Panc1 (cell line): Measurements from ENCODE around the gene SCYGR4. TPM values are rescaled to one million over a fixed set of nuclear protein-coding genes. Genes with fewer than 3 reads are reported as not detected.
"Not testable (repeated sequence)": the region's sequence is repeated elsewhere in the genome, so short reads cannot be mapped to it uniquely, and the experiment has no call there.

Experiments used
- ATAC-seq: fragments of 200-7000 bp; cut with Tn5 transposase; 2 replicates; pipeline ENCODE4 v1.9.1; 2020; ENCODE audit warnings: mild to moderate bottlenecking, moderate library complexity
- BruUV-seq: library from RNA; stranded (reverse); fragments of 400-500 nt; replicated peaks from 2 replicates; lab custom pipeline; 2021; lab: Mats Ljungman, UMichigan
- CTCF ChIA-PET: fragments of 300-600 bp; sonication (Branson Sonifier 250); formaldehyde crosslinking; loops from one replicate; lab custom pipeline; 2022; ENCODE audit warnings: antibody characterized with exemption; lab: Charles Lee
- POLR2A ChIA-PET: fragments of 300-600 bp; sonication (Branson Sonifier 250); formaldehyde crosslinking; loops from one replicate; lab custom pipeline; 2022; ENCODE audit warnings: antibody characterized with exemption; lab: Charles Lee
- DNase-seq: peaks from one replicate; pipeline ENCODE4 v3.0.0-alpha.2; 2010; ENCODE audit warnings: low read depth, low spot score
- H3K27ac ChIP-seq: 2 replicates; pipeline ENCODE4 v1.5.1; 2011; ENCODE audit warnings: mild to moderate bottlenecking, low read length, inconsistent platforms
- H3K27me3 ChIP-seq: fragments of 200-500 bp; sonication (Bioruptor generic); 2 replicates; pipeline ENCODE4 v1.6.0; 2014; ENCODE audit warnings: low read length, inconsistent platforms; ENCODE audit not compliant: control insufficient read depth, insufficient read depth
- H3K36me3 ChIP-seq: fragments of 200-500 bp; sonication (Bioruptor generic); 2 replicates; pipeline ENCODE4 v1.5.1; 2014; ENCODE audit warnings: inconsistent platforms, mild to moderate bottlenecking, low read length, moderate library complexity; ENCODE audit not compliant: control insufficient read depth, insufficient read depth
- H3K4me1 ChIP-seq: 2 replicates; pipeline ENCODE4 v1.5.1; 2011; ENCODE audit warnings: inconsistent platforms, mild to moderate bottlenecking, low read length, moderate library complexity; ENCODE audit not compliant: control insufficient read depth, insufficient read depth
- H3K4me3 ChIP-seq, 2 experiments: 2 replicates each; pipeline ENCODE4 v1.5.1; 2011 to 2012; ENCODE audit warnings: low read depth in 2 of 2, low read length in 2 of 2, mild to moderate bottlenecking in 2 of 2, inconsistent platforms in 1 of 2, moderate library complexity in 1 of 2
- H3K9me3 ChIP-seq: fragments of 200-500 bp; sonication (Bioruptor generic); 2 replicates; pipeline ENCODE4 v1.5.1; 2014; ENCODE audit warnings: low read depth, mild to moderate bottlenecking, inconsistent platforms, low read length, moderate library complexity; ENCODE audit not compliant: control insufficient read depth, insufficient read depth
- POLR2AphosphoS5 ChIP-seq: IDR thresholded peaks from 2 replicates; pipeline ENCODE4 v1.6.1; 2012; ENCODE audit warnings: mild to moderate bottlenecking, low read depth, low read length, moderate library complexity
- SIN3A ChIP-seq: IDR thresholded peaks from 2 replicates; pipeline ENCODE4 v1.6.1; 2012; ENCODE audit warnings: low read depth, mild to moderate bottlenecking, low read length, moderate library complexity, borderline replicate concordance; ENCODE audit not compliant: insufficient read depth
- TCF7L2 ChIP-seq: IDR thresholded peaks from 2 replicates; pipeline ENCODE4 v1.6.1; 2011; ENCODE audit warnings: mild to moderate bottlenecking, low read depth, low read length, inconsistent platforms
- in situ Hi-C: cut with HindIII; loops from 2 replicates; pipeline ENCODE4 v1.10.0; 2016; ENCODE audit warnings: low sequenced_read_pairs, low pct_unique_long_range_greater_than_20kb
- intact Hi-C: fragments of 100-400 bp; cut with micrococcal nuclease; formaldehyde crosslinking; loops from one replicate; pipeline ENCODE4 v1.10.0; 2022; ENCODE audit not compliant: unreplicated experiment
- total RNA-seq: library from RNA; stranded (reverse); gene quantifications from one replicate; pipeline ENCODE4 v1.2.1, GENCODE V29; 2021; ENCODE audit not compliant: unreplicated experiment
- TF ChIP-seq, protein P1 (sequence below), 2 experiments: IDR thresholded peaks; 2 replicates each; pipeline ENCODE4 v1.6.1; 2011 to 2012; ENCODE audit warnings: low read depth in 2 of 2, control low read depth in 1 of 2, low read length in 1 of 2, mild to moderate bottlenecking in 1 of 2, moderate library complexity in 1 of 2; ENCODE audit not compliant: insufficient read depth in 1 of 2
- TF ChIP-seq, protein P2 (sequence below): fragments of 450-650 bp; IDR thresholded peaks from 2 replicates; pipeline ENCODE4 v1.5.1; 2017; ENCODE audit warnings: mild to moderate bottlenecking

Gene SCYGR4
- total RNA-seq, 1 experiment from 2014 or later = not detected

DNA sequence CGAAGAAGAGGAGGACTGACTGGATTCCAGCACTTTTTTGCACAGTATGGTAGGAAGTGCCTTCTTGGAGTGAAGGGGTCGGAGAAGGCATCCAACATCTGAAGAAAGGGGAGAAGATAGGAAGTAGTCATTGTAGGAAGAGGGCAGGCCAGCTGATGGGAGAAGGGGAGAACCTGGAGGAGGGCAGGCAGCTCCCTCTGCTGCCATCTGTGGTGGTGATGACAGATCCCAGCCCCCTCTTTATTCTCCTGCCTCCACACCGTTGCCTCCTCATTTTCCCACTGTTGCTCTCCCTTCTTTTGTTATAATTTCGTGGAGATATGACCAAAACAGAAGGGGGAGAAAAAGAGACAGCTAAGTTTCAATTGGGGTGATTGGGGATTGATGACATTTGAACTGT lies 21.5 kb upstream of the SCYGR4 start:
- no peak overlapping the region for H3K4me3 ChIP-seq
- no peak for TF ChIP-seq SIN3A
- no peak for TF ChIP-seq TCF7L2
- TF ChIP-seq, protein P1, sequence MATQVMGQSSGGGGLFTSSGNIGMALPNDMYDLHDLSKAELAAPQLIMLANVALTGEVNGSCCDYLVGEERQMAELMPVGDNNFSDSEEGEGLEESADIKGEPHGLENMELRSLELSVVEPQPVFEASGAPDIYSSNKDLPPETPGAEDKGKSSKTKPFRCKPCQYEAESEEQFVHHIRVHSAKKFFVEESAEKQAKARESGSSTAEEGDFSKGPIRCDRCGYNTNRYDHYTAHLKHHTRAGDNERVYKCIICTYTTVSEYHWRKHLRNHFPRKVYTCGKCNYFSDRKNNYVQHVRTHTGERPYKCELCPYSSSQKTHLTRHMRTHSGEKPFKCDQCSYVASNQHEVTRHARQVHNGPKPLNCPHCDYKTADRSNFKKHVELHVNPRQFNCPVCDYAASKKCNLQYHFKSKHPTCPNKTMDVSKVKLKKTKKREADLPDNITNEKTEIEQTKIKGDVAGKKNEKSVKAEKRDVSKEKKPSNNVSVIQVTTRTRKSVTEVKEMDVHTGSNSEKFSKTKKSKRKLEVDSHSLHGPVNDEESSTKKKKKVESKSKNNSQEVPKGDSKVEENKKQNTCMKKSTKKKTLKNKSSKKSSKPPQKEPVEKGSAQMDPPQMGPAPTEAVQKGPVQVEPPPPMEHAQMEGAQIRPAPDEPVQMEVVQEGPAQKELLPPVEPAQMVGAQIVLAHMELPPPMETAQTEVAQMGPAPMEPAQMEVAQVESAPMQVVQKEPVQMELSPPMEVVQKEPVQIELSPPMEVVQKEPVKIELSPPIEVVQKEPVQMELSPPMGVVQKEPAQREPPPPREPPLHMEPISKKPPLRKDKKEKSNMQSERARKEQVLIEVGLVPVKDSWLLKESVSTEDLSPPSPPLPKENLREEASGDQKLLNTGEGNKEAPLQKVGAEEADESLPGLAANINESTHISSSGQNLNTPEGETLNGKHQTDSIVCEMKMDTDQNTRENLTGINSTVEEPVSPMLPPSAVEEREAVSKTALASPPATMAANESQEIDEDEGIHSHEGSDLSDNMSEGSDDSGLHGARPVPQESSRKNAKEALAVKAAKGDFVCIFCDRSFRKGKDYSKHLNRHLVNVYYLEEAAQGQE (IDR thresholded peaks at IDR 0.05; ENCODE audit: insufficient read depth in 1 of 2, low read depth in 2 of 2, low read length in 1 of 2) = no peak
- TF ChIP-seq, protein P2, sequence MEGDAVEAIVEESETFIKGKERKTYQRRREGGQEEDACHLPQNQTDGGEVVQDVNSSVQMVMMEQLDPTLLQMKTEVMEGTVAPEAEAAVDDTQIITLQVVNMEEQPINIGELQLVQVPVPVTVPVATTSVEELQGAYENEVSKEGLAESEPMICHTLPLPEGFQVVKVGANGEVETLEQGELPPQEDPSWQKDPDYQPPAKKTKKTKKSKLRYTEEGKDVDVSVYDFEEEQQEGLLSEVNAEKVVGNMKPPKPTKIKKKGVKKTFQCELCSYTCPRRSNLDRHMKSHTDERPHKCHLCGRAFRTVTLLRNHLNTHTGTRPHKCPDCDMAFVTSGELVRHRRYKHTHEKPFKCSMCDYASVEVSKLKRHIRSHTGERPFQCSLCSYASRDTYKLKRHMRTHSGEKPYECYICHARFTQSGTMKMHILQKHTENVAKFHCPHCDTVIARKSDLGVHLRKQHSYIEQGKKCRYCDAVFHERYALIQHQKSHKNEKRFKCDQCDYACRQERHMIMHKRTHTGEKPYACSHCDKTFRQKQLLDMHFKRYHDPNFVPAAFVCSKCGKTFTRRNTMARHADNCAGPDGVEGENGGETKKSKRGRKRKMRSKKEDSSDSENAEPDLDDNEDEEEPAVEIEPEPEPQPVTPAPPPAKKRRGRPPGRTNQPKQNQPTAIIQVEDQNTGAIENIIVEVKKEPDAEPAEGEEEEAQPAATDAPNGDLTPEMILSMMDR = no peak
- no peak for TF ChIP-seq POLR2AphosphoS5
- DNase-seq (no peak), ATAC-seq (no peak)
- peaks cover 3% of the 10 kb centered on the region; the same call in 1 of the 2 replicates for H3K27me3 ChIP-seq
- in situ Hi-C loops = no loop called here
- no peaks in the 10 kb centered on the region for H3K4me1 ChIP-seq
- H3K27ac ChIP-seq = no peak overlapping the region
- no TSS peak for BruUV-seq
- ChIA-PET CTCF (no interaction called here), POLR2A (no interaction called here)
- H3K9me3 ChIP-seq = no peaks in the 10 kb centered on the region
- no peaks in the 10 kb centered on the region for H3K36me3 ChIP-seq
- intact Hi-C loops = no loop called here

DNA sequence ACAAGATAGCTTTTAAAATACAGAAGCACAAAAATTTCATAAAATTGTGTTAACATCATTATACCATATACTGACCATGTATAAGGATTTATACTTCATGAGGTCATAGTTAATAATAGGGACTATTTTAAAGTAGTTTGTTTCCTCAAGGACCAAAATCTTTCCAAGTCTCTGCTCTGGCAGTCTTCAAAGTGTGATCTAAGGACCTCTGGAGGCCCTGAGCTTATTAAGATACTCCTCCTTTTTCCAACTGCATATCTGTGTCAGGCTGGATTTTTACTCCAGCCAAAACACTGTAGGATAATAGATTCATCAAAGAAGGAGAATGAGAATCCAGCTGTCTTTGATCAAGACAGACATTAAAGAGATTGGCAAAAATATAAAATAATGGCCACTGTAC lies 20.3 kb upstream of the SCYGR4 start:
- Histone ChIP-seq H3K27me3 (peaks cover 3% of the 10 kb centered on the region; the same call in 1 of the 2 replicates), H3K36me3 (no peaks in the 10 kb centered on the region), H3K27ac (no peak overlapping the region), H3K4me3 (no peak overlapping the region), H3K4me1 (no peaks in the 10 kb centered on the region), H3K9me3 (no peaks in the 10 kb centered on the region)
- intact Hi-C loops = no loop called here
- in situ Hi-C loops = no loop called here
- no peak for ATAC-seq
- no peak for TF ChIP-seq SIN3A
- DNase-seq = no peak
- ChIA-PET POLR2A (no interaction called here), CTCF (interaction anchor here (0.8 kb wide), 1 partner anchor 169 kb away, joined by 4 read pairs; no protein-coding TSS in a partner anchor)
- no TSS peak for BruUV-seq

DNA sequence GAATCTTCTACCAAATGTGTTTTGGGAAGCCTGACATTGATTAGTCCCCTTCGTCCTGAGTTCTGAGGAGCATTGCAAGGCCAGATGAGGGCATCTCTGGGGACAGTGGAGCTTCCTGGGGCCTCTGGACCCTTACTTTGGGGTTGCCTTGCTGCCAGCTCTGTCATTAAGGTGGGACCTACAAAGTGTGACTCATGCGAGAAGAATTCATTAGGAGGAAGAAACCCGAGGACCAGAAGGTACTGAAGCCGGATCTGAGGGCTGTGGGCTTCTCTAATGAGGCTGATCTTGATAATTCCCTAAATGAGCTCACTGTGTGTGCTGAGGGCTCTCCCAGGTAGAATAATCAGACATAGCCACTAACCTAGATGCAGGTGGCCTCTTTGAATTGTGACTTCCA lies 19.3 kb upstream of the SCYGR4 start:
- Histone ChIP-seq H3K36me3 (no peaks in the 10 kb centered on the region), H3K4me1 (no peaks in the 10 kb centered on the region), H3K4me3 (no peak overlapping the region), H3K27me3 (no peaks in the 10 kb centered on the region; the same call in 1 of the 2 replicates), H3K9me3 (no peaks in the 10 kb centered on the region), H3K27ac (no peak overlapping the region)
- ChIA-PET CTCF (no interaction called here), POLR2A (no interaction called here)
- DNase-seq (no peak), ATAC-seq (no peak)
- intact Hi-C loops = no loop called here
- in situ Hi-C loops = no loop called here
- TF ChIP-seq, protein P2 = no peak
- TF ChIP-seq TCF7L2 (no peak), POLR2AphosphoS5 (no peak)
- no TSS peak for BruUV-seq

DNA sequence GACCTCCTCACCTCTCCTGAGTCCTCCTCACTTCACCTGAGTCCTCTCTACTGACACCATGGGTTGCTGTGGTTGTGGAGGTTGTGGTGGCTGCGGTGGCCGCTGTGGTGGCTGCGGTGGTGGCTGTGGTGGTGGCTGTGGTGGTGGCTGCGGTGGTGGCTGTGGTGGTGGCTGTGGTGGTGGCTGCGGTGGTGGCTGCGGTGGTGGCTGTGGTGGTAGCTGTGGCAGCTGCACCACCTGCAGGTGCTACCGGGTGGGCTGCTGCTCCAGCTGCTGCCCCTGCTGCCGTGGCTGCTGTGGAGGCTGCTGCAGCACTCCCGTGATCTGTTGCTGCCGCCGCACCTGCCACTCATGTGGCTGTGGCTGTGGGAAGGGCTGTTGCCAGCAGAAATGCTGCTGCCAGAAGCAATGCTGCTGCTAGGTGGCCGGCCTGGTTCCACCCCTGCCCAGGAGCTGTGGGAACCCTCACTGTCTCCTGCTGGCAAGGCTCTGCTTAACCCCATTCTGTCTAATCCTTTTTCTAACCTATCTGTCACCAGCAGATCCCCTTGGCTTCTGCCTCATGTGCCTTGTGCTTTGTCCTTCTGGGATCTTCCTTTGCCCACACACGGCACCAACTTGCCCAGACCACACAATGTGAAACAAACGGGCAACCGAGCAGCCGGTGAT lies 18.3 kb upstream of the SCYGR4 start, which contains the start of gene SCYGR2:
TSS of gene SCYGR2 (plus strand) at position 59 of the 669 bp plus-strand sequence. CDS start at position 59, 0 bp downstream.
- H3K9me3 ChIP-seq, H3K4me3 ChIP-seq, H3K27ac ChIP-seq, BruUV-seq, in situ Hi-C loops, H3K4me1 ChIP-seq, DNase-seq, ATAC-seq, H3K36me3 ChIP-seq, intact Hi-C loops, POLR2A ChIA-PET, H3K27me3 ChIP-seq, CTCF ChIA-PET: not testable (repeated sequence)
